ENCODE results near the gene NDUFV3.

GRCh38 chr21:42892582-42892930 is 553 bp upstream of the NDUFV3 start:
- no peak for TF ChIP-seq PATZ1 (tag by site-specific recombination; IDR thresholded peaks at IDR 0.05)
- no peak for TF ChIP-seq ZNF768 (tag by site-specific recombination; IDR thresholded peaks at IDR 0.05)
- no peak for TF ChIP-seq PBX3 (CRISPR knock-in tag; IDR thresholded peaks at IDR 0.05)
- no peak for TF ChIP-seq HOXC10 (CRISPR knock-in tag; IDR thresholded peaks at IDR 0.05)
- TF ChIP-seq ZNF560 (tag by site-specific recombination; IDR thresholded peaks at IDR 0.05; ENCODE audit: borderline replicate concordance), result no peak
- no peak for TF ChIP-seq CTCF (tag by site-specific recombination; IDR thresholded peaks at IDR 0.05)
- no peak for TF ChIP-seq ZNF670 (tag by site-specific recombination; IDR thresholded peaks at IDR 0.05; ENCODE audit: low read depth)
- no peak for TF ChIP-seq TSHZ1 (tag by site-specific recombination; IDR thresholded peaks at IDR 0.05; ENCODE audit: borderline replicate concordance)
- TF ChIP-seq YY1 (tag by site-specific recombination; IDR thresholded peaks at IDR 0.05), result no peak; the same call in 1 of the 2 replicates
- TF ChIP-seq TRIM28 (IDR thresholded peaks at IDR 0.05; ENCODE audit: borderline replicate concordance, low read length), result no peak
- TF ChIP-seq MEIS1 (CRISPR knock-in tag; IDR thresholded peaks at IDR 0.05; ENCODE audit: borderline replicate concordance), result no peak
- no peak for TF ChIP-seq ZNF146 (tag by site-specific recombination; IDR thresholded peaks at IDR 0.05)
- TF ChIP-seq KLF1 (tag by site-specific recombination; IDR thresholded peaks at IDR 0.05), result no peak
